Right lobe of liver (tissue), 6 donors: Measurements from ENCODE around the gene HNRNPC. TPM values are rescaled to one million over a fixed set of nuclear protein-coding genes. Genes with fewer than 3 reads are reported as not detected.

Experiments used
- ATAC-seq, 4 donors: fragments of 200-7000 bp; cut with Tn5 transposase; one replicate each; pipeline ENCODE4 v1.9.1; 2020; ENCODE audit warnings: mild to moderate bottlenecking in 4 of 4, moderate library complexity in 4 of 4
- DNase-seq, 3 donors: peaks; one replicate each; pipeline ENCODE4 v3.0.0-alpha.2; 2020
- H3K27ac ChIP-seq, 3 donors: fragments of 200-600 bp; one replicate each; pipeline ENCODE4 v1.8.0; 2022
- H3K27me3 ChIP-seq, 2 donors: fragments of 200-600 bp; one replicate each; pipeline ENCODE4 v1.8.0; 2022
- H3K36me3 ChIP-seq, 4 donors: fragments of 200-600 bp; sonication (generic) in 1 of 4; one replicate each; pipeline versions ENCODE4 v1.5.1 to v1.8.0; 2017 to 2022; ENCODE audit warnings: control low read depth in 1 of 4
- H3K4me1 ChIP-seq, 4 donors: fragments of 200-600 bp; sonication (generic) in 1 of 4; one replicate each; pipeline versions ENCODE4 v1.5.1 to v1.8.0; 2017 to 2022; ENCODE audit warnings: control low read depth in 1 of 4
- H3K4me3 ChIP-seq, 3 donors: fragments of 200-600 bp; one replicate each; pipeline ENCODE4 v1.8.0; 2022
- H3K9me3 ChIP-seq, 4 donors: fragments of 200-600 bp; sonication (generic) in 1 of 4; one replicate each; pipeline versions ENCODE4 v1.5.1 to v1.8.0; 2017 to 2022; ENCODE audit warnings: control low read depth in 1 of 4
- CTCF ChIP-seq, 4 donors: fragments of 200-600 bp in 3 of 4; fragments of 450-650 bp in 1 of 4; IDR thresholded peaks; one replicate each; pipeline versions ENCODE4 v1.5.1 to v1.8.0; 2016 to 2022; ENCODE audit warnings: antibody characterized with exemption in 4 of 4, mild to moderate bottlenecking in 2 of 4
- POLR2A ChIP-seq: fragments of 450-650 bp; IDR thresholded peaks from one replicate; pipeline ENCODE4 v1.6.1; 2017; ENCODE audit warnings: antibody characterized with exemption, mild to moderate bottlenecking
- WGBS: methylation state at CpG from one replicate; pipeline ENCODE4 v1.1.6; 2018; ENCODE audit warnings: low coverage, low lambda C conversion rate; ENCODE audit not compliant: insufficient coverage; ENCODE audit errors: missing lambda C conversion rate; 5-methylcytosine and 5-hydroxymethylcytosine counted together
- intact Hi-C, 2 donors: fragments of 100-400 bp; cut with DNase I; formaldehyde crosslinking; loops; one replicate each; pipeline versions ENCODE4 v1.11.2 to v1.14.1; 2022
- total RNA-seq, 6 experiments: library from RNA; depleted of rRNA in 2 of 6; stranded (reverse); fragments of >200 nt in 2 of 6; fragmentation: NEBNext Ultra II Directional in 3 of 6; extraction: Animal tissue kit (Norgen Biotek cat#: 25700) in 3 of 6; gene quantifications; one replicate each; pipeline versions ENCODE4 v1.1.0 to v1.2.4, GENCODE V29; 2016 to 2023
- donor health status: DM: no; HTN: yes; CAD: no.
- donor health status: DM: no; HTN: no; CAD: no.
- donor health status: DM: no; HTN: no; CAD: no.
- donor health status: DM: no; HTN: yes; CAD: no.
- donor health status: DM: no; HTN: yes; CAD: no.

HNRNPC gene
- total RNA-seq, 6 experiments from 2014 or later = 170 to 247 (median 229) TPM

DNA sequence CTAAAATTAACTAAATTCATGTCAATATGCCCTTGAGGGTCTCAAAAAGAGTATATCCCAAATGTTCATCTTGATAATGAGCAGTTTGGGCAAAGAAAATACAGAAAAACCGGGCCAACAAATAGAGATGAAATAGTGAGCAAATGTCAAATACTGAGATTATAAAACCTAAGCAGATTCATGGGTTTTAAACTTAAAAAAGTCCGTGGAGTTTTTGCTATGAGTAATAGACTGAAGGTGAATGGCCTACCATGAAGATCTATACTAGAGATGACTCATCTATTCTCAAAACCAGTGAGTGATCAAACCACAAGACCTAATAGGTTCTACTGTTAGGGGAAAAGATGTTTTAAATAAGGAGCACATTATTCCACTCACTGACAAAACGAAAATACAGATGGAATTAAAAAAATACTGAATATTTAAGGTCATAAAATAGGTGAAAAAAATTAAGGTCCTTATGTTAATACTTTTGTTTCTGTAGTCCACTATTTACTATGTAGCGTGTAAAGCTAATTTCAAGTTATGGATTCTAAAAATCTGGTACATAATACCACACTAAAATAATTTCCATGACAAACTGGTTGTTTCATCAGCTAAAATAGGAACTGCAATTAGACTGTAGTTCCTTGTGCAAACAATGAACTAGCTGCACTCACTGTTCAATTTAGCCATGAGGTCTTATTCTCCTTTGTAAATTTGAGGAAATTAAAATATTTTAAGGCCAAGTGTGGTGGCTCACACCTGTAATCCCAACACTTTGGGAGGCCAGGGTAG is 5.0 kb downstream of the HNRNPC start:
- H3K9me3 ChIP-seq = no peaks in the 10 kb centered on the region
- intact Hi-C loops = no loop called here
- H3K36me3 ChIP-seq = peaks cover 8 to 59% (median 23%) of the 10 kb centered on the region in 4 donors
- ATAC-seq = peak in 2 of 4 donors; percentile 43 to 70
- peaks cover 0 to 61% (median 22%) of the 10 kb centered on the region in 4 donors for H3K4me1 ChIP-seq
- H3K27me3 ChIP-seq = no peaks in the 10 kb centered on the region
- peak overlapping the region in 1 of 3 donors; percentile 15 for H3K27ac ChIP-seq
- 30% methylated on average over 4 of the region's 4 CpGs for WGBS
- TF ChIP-seq POLR2A (no peak), CTCF (IDR thresholded peaks at IDR 0.05) (no peak)
- no peak overlapping the region for H3K4me3 ChIP-seq
- DNase-seq = no peak

DNA sequence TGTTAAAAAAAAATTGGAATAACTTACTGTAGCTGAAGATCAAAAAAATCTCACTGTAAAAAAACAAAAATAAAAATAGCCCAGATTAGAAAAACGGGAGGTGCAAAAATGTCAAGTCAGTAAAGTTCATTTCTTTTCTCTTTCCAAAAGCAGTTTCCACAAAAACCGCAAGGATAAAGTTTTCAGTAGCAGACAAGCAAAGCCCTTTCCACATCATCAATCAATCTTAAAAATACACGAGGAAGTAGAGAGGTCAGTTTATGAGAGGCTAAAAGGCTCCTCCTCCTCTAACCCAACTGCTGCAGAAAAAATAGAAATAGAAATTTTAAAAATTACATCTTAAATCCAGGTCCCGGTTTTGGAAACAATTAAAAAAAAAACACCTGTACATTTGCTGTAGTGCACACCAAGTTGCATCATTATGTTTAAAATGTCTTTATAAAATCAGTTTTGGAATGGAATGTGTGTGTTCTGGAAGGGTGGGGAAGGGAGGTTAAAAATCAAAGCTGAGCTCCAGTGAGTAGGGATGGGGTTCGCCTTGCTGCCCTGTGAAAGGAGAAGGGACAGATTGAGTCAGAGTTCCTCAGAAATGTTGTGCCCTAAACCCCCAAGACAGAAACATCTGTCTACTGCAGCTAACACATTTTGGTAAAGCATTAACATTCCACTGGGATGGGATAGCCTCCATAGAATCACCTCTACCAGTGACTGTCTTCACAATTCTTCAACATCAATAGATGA is 5.8 kb downstream of the HNRNPC start:
- 19% methylated on average over 5 of the region's 5 CpGs for WGBS
- peak overlapping the region in 1 of 3 donors; percentile 15 for H3K27ac ChIP-seq
- no peak for DNase-seq
- no peak overlapping the region for H3K4me3 ChIP-seq
- H3K4me1 ChIP-seq = peaks cover 0 to 68% (median 26%) of the 10 kb centered on the region in 4 donors
- intact Hi-C loops = no loop called here
- H3K27me3 ChIP-seq = no peaks in the 10 kb centered on the region
- ATAC-seq = peak in 2 of 4 donors; percentile 24 to 27
- peaks cover 8 to 66% (median 25%) of the 10 kb centered on the region in 4 donors for H3K36me3 ChIP-seq
- TF ChIP-seq POLR2A (no peak), CTCF (IDR thresholded peaks at IDR 0.05) (no peak)
- no peaks in the 10 kb centered on the region for H3K9me3 ChIP-seq

DNA sequence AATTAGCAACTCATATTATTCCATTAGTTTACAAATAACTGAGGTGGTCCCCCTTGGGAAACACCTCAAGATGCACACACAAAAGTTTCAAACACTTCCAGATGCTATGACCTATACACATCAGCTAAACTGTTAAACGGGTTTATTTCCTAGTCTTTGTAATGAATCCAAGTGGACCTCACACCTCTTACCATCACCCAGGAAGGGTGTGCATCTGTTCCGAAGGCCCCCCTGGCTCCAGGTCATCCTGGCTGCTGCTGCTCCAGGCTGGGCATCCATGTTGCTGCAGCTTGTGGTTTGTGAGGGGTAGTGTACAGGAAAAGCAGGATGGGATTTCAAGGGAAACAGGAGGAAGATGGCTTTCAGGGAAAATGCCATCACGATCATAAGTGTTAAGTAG is 6.8 kb downstream of the HNRNPC start:
- Histone ChIP-seq H3K4me1 (peaks cover 0 to 79% (median 30%) of the 10 kb centered on the region in 4 donors), H3K36me3 (peaks cover 8 to 76% (median 25%) of the 10 kb centered on the region in 4 donors), H3K27me3 (no peaks in the 10 kb centered on the region), H3K4me3 (no peak overlapping the region), H3K9me3 (no peaks in the 10 kb centered on the region), H3K27ac (no peak overlapping the region)
- WGBS = 49% methylated on average over 3 of the region's 3 CpGs
- no peak for TF ChIP-seq CTCF (IDR thresholded peaks at IDR 0.05)
- TF ChIP-seq POLR2A = no peak
- no peak for ATAC-seq
- intact Hi-C loops = no loop called here
- DNase-seq = no peak

DNA sequence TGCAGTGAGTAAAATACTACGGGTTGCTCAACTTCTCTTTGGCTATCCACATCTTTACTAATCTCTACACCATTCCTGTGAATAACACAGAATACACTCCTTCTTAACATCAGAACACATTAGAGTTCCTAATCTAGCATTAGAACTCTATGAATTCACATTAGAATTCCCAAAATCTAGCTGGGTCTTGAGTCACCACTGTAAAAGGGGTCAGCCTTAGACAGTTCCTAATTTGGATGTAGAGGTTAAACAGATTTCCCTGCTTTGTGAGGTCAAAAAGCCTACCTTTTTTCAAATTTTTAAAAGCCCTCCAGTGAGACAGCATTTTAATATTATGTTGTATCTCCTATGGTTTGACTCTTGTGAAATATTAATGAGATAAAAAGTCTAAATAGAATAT is 7.4 kb downstream of the HNRNPC start:
- intact Hi-C loops = no loop called here
- Histone ChIP-seq H3K4me3 (no peak overlapping the region), H3K27me3 (no peaks in the 10 kb centered on the region), H3K27ac (no peak overlapping the region), H3K36me3 (peaks cover 8 to 82% (median 26%) of the 10 kb centered on the region in 4 donors), H3K4me1 (peaks cover 0 to 84% (median 33%) of the 10 kb centered on the region in 4 donors), H3K9me3 (no peaks in the 10 kb centered on the region)
- TF ChIP-seq CTCF (IDR thresholded peaks at IDR 0.05) (no peak), POLR2A (no peak)
- WGBS = 77% methylated on average over 1 of the region's 1 CpG
- no peak for ATAC-seq
- DNase-seq = no peak
